HG03432 (cell line): Measurements from ENCODE around the gene LRMDA.

Experiments used
- ATAC-seq: cut with Tn5 transposase; IDR thresholded peaks from one replicate; pipeline ENCODE4 v1.9.1; 2021; ENCODE audit warnings: mild to moderate bottlenecking, moderate library complexity; ENCODE audit not compliant: unreplicated experiment

LRMDA gene

GRCh38 chr10:75401569-75402485 is 29.6 kb upstream of the LRMDA start, which contains the start of gene ZNF503:
Gene ZNF503, minus strand, starts transcription at chr10:75401764. Its CDS starts 345 bp downstream, at chr10:75401419.
- peak; percentile 67 for ATAC-seq

GRCh38 chr10:75402486-75403143 is 28.8 kb upstream of the LRMDA start:
- no peak for ATAC-seq

GRCh38 chr10:75403144-75403938 is 28.1 kb upstream of the LRMDA start:
- ATAC-seq = no peak

- no peak for ATAC-seq
Measured at GRCh38 chr10:75403939-75404814, 27.2 kb upstream of the LRMDA start.

- ATAC-seq = no peak
Measured at GRCh38 chr10:75404815-75405597, 26.4 kb upstream of the LRMDA start.

GRCh38 chr10:75405598-75406461 is 25.6 kb upstream of the LRMDA start:
- ATAC-seq = no peak

- no peak for ATAC-seq
Measured at GRCh38 chr10:75406462-75407223, 24.8 kb upstream of the LRMDA start.

- ATAC-seq = no peak
Measured at GRCh38 chr10:75407224-75407712, 24.2 kb upstream of the LRMDA start.

GRCh38 chr10:75407713-75408508 is 23.5 kb upstream of the LRMDA start:
- ATAC-seq = no peak

- ATAC-seq = no peak
Measured at GRCh38 chr10:75408509-75408875, 22.9 kb upstream of the LRMDA start.

- ATAC-seq = peak; percentile 65
Measured at GRCh38 chr10:75408911-75409885, 22.2 kb upstream of the LRMDA start.

- ATAC-seq = no peak
Measured at GRCh38 chr10:75410132-75411005, 21.1 kb upstream of the LRMDA start.

GRCh38 chr10:75414527-75414926 is 16.9 kb upstream of the LRMDA start:
- no peak for ATAC-seq

GRCh38 chr10:75417522-75417927 is 13.9 kb upstream of the LRMDA start:
- ATAC-seq = no peak

- ATAC-seq = no peak
Measured at GRCh38 chr10:75418293-75418692, 13.1 kb upstream of the LRMDA start.
